Measurements from ENCODE around the gene GLTP.
A peak's percentile ranks its signal among the peaks of the same experiment; 100 is the strongest.

Gene GLTP

GRCh38 chr12:109818905-109819500 lies 61.3 kb downstream of the GLTP start:
- TF ChIP-seq, protein P1, sequence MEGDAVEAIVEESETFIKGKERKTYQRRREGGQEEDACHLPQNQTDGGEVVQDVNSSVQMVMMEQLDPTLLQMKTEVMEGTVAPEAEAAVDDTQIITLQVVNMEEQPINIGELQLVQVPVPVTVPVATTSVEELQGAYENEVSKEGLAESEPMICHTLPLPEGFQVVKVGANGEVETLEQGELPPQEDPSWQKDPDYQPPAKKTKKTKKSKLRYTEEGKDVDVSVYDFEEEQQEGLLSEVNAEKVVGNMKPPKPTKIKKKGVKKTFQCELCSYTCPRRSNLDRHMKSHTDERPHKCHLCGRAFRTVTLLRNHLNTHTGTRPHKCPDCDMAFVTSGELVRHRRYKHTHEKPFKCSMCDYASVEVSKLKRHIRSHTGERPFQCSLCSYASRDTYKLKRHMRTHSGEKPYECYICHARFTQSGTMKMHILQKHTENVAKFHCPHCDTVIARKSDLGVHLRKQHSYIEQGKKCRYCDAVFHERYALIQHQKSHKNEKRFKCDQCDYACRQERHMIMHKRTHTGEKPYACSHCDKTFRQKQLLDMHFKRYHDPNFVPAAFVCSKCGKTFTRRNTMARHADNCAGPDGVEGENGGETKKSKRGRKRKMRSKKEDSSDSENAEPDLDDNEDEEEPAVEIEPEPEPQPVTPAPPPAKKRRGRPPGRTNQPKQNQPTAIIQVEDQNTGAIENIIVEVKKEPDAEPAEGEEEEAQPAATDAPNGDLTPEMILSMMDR (IDR thresholded peaks at IDR 0.05; ENCODE audit: low read depth, low read length, missing control alignments): no peak
- H3K4me3 ChIP-seq (replicated peaks; ENCODE audit: low read depth, low read length): no peak overlapping the region

GRCh38 chr12:109818253-109818652 lies 62.1 kb downstream of the GLTP start:
- no peak for DNase-seq (ENCODE audit: extremely low read depth, low read depth)
- TF ChIP-seq, protein P1 (IDR thresholded peaks at IDR 0.05; ENCODE audit: low read depth, low read length, missing control alignments): no peak

More at GRCh38 chr12:109818905-109819500, 61.3 kb downstream of the GLTP start:
- DNase-seq (ENCODE audit: extremely low read depth, low read depth): peak; percentile 37

DNA sequence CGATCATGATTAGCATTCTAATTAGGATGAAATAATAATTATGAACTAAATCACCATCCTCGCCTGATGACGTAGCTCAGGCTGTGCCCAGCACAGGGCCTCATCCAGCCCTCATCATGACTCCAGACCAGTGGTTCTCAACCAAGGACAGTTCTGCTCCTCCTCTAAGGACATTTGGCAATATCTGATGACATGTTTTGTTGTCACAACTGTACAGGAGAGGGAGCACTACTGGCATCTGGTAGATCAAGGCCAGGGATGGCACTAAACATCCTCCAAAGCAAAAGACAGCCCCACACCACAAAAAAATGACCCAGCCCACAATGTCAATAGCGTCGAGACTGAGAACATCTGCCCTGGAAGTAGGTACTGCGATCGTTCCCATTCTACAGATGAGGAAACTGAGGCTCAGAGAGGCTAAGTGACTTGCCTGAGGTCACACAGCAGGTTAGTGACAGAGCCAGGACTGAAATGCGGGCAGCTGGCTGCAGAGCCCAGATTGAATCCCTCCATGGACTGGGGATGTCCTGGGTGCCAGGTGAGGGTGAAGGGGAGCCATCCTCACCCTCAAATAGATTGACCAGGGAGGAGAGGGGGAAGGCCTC lies 62.6 kb downstream of the GLTP start:
- H3K4me3 ChIP-seq (replicated peaks; ENCODE audit: low read depth, low read length): no peak overlapping the region
- TF ChIP-seq, protein P1 (IDR thresholded peaks at IDR 0.05; ENCODE audit: low read depth, low read length, missing control alignments): no peak
- no peak for DNase-seq (ENCODE audit: extremely low read depth, low read depth)

More at GRCh38 chr12:109818253-109818652, 62.1 kb downstream of the GLTP start:
- H3K4me3 ChIP-seq (replicated peaks; ENCODE audit: low read depth, low read length): no peak overlapping the region

GRCh38 chr12:109816870-109817269 lies 63.5 kb downstream of the GLTP start:
- no peak overlapping the region for H3K4me3 ChIP-seq (replicated peaks; ENCODE audit: low read depth, low read length)
- TF ChIP-seq, protein P1 (IDR thresholded peaks at IDR 0.05; ENCODE audit: low read depth, low read length, missing control alignments): no peak
- DNase-seq (ENCODE audit: extremely low read depth, low read depth): no peak

GRCh38 chr12:109815757-109816617 lies 64.4 kb downstream of the GLTP start:
- TF ChIP-seq, protein P1 (IDR thresholded peaks at IDR 0.05; ENCODE audit: low read depth, low read length, missing control alignments): no peak
- no peak overlapping the region for H3K4me3 ChIP-seq (replicated peaks; ENCODE audit: low read depth, low read length)
- no peak for DNase-seq (ENCODE audit: extremely low read depth, low read depth)

DNA sequence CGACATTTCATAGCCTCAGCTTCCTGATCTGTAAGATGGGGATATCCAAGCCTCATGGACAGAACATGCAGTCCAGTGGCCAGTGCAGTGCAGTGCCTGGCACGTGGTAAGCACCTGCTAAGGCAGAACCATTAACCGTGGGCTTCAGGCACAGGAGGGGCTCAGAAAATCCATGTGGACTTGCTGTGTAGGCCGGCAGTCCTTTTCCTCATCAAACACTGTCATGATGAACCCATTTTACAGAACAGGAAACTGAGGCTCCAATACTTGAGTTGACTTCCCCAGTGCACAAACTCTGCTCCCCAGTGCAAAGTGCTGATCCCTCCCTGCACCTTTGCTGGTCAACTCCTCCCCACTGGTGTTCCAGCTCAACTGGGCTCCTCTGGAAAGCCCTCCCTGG lies 65.1 kb downstream of the GLTP start:
- no peak for DNase-seq (ENCODE audit: extremely low read depth, low read depth)
- H3K4me3 ChIP-seq (replicated peaks; ENCODE audit: low read depth, low read length): no peak overlapping the region
- TF ChIP-seq, protein P1 (IDR thresholded peaks at IDR 0.05; ENCODE audit: low read depth, low read length, missing control alignments): no peak
